HCT116 (cell line): ENCODE results near the gene CAMK1D. TPM values are rescaled to one million over a fixed set of nuclear protein-coding genes. Genes with fewer than 3 reads are reported as not detected.

ENCODE experiments used
- ATAC-seq: fragments of 200-7000 bp; cut with Tn5 transposase; 2 replicates; pipeline ENCODE4 v1.9.1; 2020; ENCODE audit warnings: mild to moderate bottlenecking, moderate library complexity
- BruUV-seq: library from RNA; stranded (reverse); fragments of 400-500 nt; replicated peaks from 2 replicates; lab custom pipeline; 2021; lab: Mats Ljungman, UMichigan
- CTCF ChIA-PET: fragments of 300-600 bp; sonication (Branson Sonifier 250); formaldehyde crosslinking; loops from one replicate; lab custom pipeline; 2021; ENCODE audit warnings: antibody characterized with exemption; lab: Charles Lee
- POLR2A ChIA-PET: fragments of 300-600, 350-600 bp; sonication (Branson Sonifier 250); formaldehyde crosslinking; loops from one replicate; lab custom pipeline; 2021; ENCODE audit warnings: antibody characterized with exemption; lab: Charles Lee
- RAD21 ChIA-PET, 2 experiments: fragments of 300-600 bp; sonication (Branson Sonifier 250); formaldehyde crosslinking; loops; one replicate each; lab custom pipeline; 2023; ENCODE audit warnings: low total read pairs in 2 of 2; ENCODE audit not compliant: uncharacterized antibody in 2 of 2, unreplicated experiment in 2 of 2, low non-redundant PET in 1 of 2; lab: Charles Lee
- DNase-seq: peaks from one replicate; pipeline ENCODE4 v3.0.0-alpha.2; 2010; ENCODE audit warnings: low read depth, low spot score
- H2AFZ ChIP-seq: fragments of 200-600 bp; shearing (Covaris generic), sonication (generic); 2 replicates; pipeline ENCODE4 v1.6.1; 2017; ENCODE audit warnings: low read depth, mixed run types, mixed read lengths, antibody characterized with exemption, low read length; ENCODE audit not compliant: poor library complexity, severe bottlenecking
- H3K27ac ChIP-seq: 2 replicates; pipeline ENCODE4 v1.5.1; 2012; ENCODE audit warnings: low read depth, low read length
- H3K27me3 ChIP-seq: fragments of 200-600 bp; sonication (generic); 2 replicates; pipeline ENCODE4 v1.6.1; 2016; ENCODE audit warnings: mixed run types, low read length, mixed read lengths; ENCODE audit not compliant: insufficient read depth
- H3K36me3 ChIP-seq, 2 experiments: fragments of 200-500 bp in 1 of 2; fragments of 200-600 bp in 1 of 2; sonication (Bioruptor generic) in 1 of 2; sonication (generic) in 1 of 2; 2 replicates each; pipeline versions ENCODE4 v1.5.1 to v1.6.1; 2014 to 2016; ENCODE audit warnings: low read length in 2 of 2, inconsistent platforms in 1 of 2, mixed read lengths in 1 of 2, mixed run types in 1 of 2; ENCODE audit not compliant: insufficient read depth in 2 of 2, control insufficient read depth in 1 of 2
- H3K4me1 ChIP-seq, 2 experiments: fragments of 200-600 bp in 1 of 2; sonication (generic) in 1 of 2; 2 replicates each; pipeline versions ENCODE4 v1.5.1 to v1.6.1; 2012 to 2017; ENCODE audit warnings: low read length in 2 of 2, inconsistent platforms in 1 of 2, mild to moderate bottlenecking in 1 of 2, mixed read lengths in 1 of 2, mixed run types in 1 of 2, moderate library complexity in 1 of 2; ENCODE audit not compliant: insufficient read depth in 2 of 2, control insufficient read depth in 1 of 2
- H3K4me2 ChIP-seq: fragments of 200-600 bp; sonication (generic); 2 replicates; pipeline ENCODE4 v1.6.1; 2017; ENCODE audit warnings: mixed run types, low read length, mixed read lengths
- H3K4me3 ChIP-seq, 2 experiments: fragments of 200-600 bp in 1 of 2; sonication (generic) in 1 of 2; replicated peaks in 1 of 2; 2 replicates each; pipeline ENCODE4 v1.5.1; 2011 to 2016; ENCODE audit warnings: low read length in 2 of 2, control low read depth in 1 of 2, low read depth in 1 of 2, mild to moderate bottlenecking in 1 of 2, mixed read lengths in 1 of 2, mixed run types in 1 of 2
- H3K79me2 ChIP-seq: fragments of 200-600 bp; sonication (generic); 2 replicates; pipeline ENCODE4 v1.6.1; 2017; ENCODE audit warnings: mild to moderate bottlenecking, mixed run types, low read length, moderate library complexity, mixed read lengths; ENCODE audit not compliant: insufficient read depth
- H3K9ac ChIP-seq: fragments of 200-600 bp; sonication (generic); 2 replicates; pipeline ENCODE4 v1.6.1; 2016; ENCODE audit warnings: low read length, mixed read lengths
- H3K9me2 ChIP-seq: fragments of 200-600 bp; sonication (generic), shearing (Covaris generic); 2 replicates; pipeline ENCODE4 v1.6.1; 2017; ENCODE audit warnings: mixed run types, mild to moderate bottlenecking, moderate library complexity; ENCODE audit not compliant: insufficient read depth
- H3K9me3 ChIP-seq, 2 experiments: fragments of 200-500 bp in 1 of 2; fragments of 200-600 bp in 1 of 2; sonication (Bioruptor generic) in 1 of 2; sonication (generic) in 1 of 2; 2 replicates each; pipeline ENCODE4 v1.6.1; 2014 to 2017; ENCODE audit warnings: low read length in 2 of 2, mixed read lengths in 2 of 2, inconsistent platforms in 1 of 2, low read depth in 1 of 2, mild to moderate bottlenecking in 1 of 2, mixed run types in 1 of 2, moderate library complexity in 1 of 2; ENCODE audit not compliant: control insufficient read depth in 1 of 2, insufficient read depth in 1 of 2
- H4K20me1 ChIP-seq: fragments of 200-600 bp; sonication (generic), shearing (Covaris generic); 2 replicates; pipeline ENCODE4 v1.6.1; 2017; ENCODE audit warnings: mixed run types, mild to moderate bottlenecking, moderate library complexity; ENCODE audit not compliant: insufficient read depth
- FOSL1 ChIP-seq: IDR thresholded peaks from 2 replicates; pipeline ENCODE4 v1.6.1; 2012; ENCODE audit warnings: low read depth
- POLR2A ChIP-seq: IDR thresholded peaks from 2 replicates; pipeline ENCODE4 v1.7.0; 2011; ENCODE audit warnings: borderline replicate concordance; ENCODE audit not compliant: insufficient read depth, insufficient read length; ENCODE audit errors: extremely low read depth
- YY1 ChIP-seq: IDR thresholded peaks from 2 replicates; pipeline ENCODE4 v1.6.1; 2011; ENCODE audit warnings: low read length, low read depth, moderate library complexity, mild to moderate bottlenecking; ENCODE audit not compliant: insufficient replicate concordance; ENCODE audit errors: extremely low read depth
- ZFX ChIP-seq: fragments of 450-650 bp; IDR thresholded peaks from 2 replicates; pipeline ENCODE4 v1.6.1; 2017
- intact Hi-C: fragments of 100-400 bp; cut with micrococcal nuclease; formaldehyde crosslinking; loops from 2 replicates; pipeline ENCODE4 v1.10.0; 2022
- total RNA-seq: library from RNA; stranded (reverse); gene quantifications from one replicate; pipeline ENCODE4 v1.2.1, GENCODE V29; 2021; ENCODE audit not compliant: unreplicated experiment
- TF ChIP-seq, protein P1 (sequence below): IDR thresholded peaks from 2 replicates; pipeline ENCODE4 v1.6.1; 2011; ENCODE audit warnings: mild to moderate bottlenecking, low read length, moderate library complexity; ENCODE audit not compliant: insufficient replicate concordance; ENCODE audit errors: extremely low read depth
- TF ChIP-seq, protein P2 (sequence below): IDR thresholded peaks from 2 replicates; pipeline ENCODE4 v1.6.1; 2012
- TF ChIP-seq, protein P3 (sequence below), 3 experiments: fragments of 200-600 bp in 1 of 3; sonication (generic) in 1 of 3; IDR thresholded peaks in 2 of 3; conservative IDR thresholded peaks in 1 of 3; 2 replicates each; pipeline ENCODE4 v1.5.1; 2012 to 2017; ENCODE audit warnings: low read depth in 2 of 3, low read length in 2 of 3, antibody characterized with exemption in 1 of 3, borderline replicate concordance in 1 of 3, control low read depth in 1 of 3, mild to moderate bottlenecking in 1 of 3, mixed read lengths in 1 of 3, mixed run types in 1 of 3, moderate library complexity in 1 of 3; ENCODE audit not compliant: insufficient read depth in 1 of 3

The CAMK1D gene
- total RNA-seq, 1 experiment from 2014 or later, result 9.6 TPM

GRCh38 chr10:12513003-12513365, 163.6 kb downstream of the CAMK1D start:
- Histone ChIP-seq H2AFZ (no peak overlapping the region), H3K36me3 (no peaks in the 10 kb centered on the region), H3K27ac (no peak overlapping the region), H3K9me2 (no peaks in the 10 kb centered on the region), H3K4me3 (no peak overlapping the region), H3K27me3 (no peaks in the 10 kb centered on the region), H3K4me1 (no peaks in the 10 kb centered on the region), H3K4me2 (no peak overlapping the region), H3K9ac (no peak overlapping the region), H3K79me2 (no peaks in the 10 kb centered on the region), H4K20me1 (no peaks in the 10 kb centered on the region), H3K9me3 (no peaks in the 10 kb centered on the region; a peak in 1 of 4 replicates)
- ATAC-seq, result no peak
- ChIA-PET POLR2A (no interaction called here), RAD21 (no interaction called here), CTCF (no interaction called here)
- TF ChIP-seq, protein P1, sequence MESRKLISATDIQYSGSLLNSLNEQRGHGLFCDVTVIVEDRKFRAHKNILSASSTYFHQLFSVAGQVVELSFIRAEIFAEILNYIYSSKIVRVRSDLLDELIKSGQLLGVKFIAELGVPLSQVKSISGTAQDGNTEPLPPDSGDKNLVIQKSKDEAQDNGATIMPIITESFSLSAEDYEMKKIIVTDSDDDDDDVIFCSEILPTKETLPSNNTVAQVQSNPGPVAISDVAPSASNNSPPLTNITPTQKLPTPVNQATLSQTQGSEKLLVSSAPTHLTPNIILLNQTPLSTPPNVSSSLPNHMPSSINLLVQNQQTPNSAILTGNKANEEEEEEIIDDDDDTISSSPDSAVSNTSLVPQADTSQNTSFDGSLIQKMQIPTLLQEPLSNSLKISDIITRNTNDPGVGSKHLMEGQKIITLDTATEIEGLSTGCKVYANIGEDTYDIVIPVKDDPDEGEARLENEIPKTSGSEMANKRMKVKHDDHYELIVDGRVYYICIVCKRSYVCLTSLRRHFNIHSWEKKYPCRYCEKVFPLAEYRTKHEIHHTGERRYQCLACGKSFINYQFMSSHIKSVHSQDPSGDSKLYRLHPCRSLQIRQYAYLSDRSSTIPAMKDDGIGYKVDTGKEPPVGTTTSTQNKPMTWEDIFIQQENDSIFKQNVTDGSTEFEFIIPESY, result no peak
- TF ChIP-seq, protein P2, sequence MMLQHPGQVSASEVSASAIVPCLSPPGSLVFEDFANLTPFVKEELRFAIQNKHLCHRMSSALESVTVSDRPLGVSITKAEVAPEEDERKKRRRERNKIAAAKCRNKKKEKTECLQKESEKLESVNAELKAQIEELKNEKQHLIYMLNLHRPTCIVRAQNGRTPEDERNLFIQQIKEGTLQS, result no peak
- DNase-seq, result no peak
- BruUV-seq, result no TSS peak
- intact Hi-C loops, result no loop called here

- no peak overlapping the region for H2AFZ ChIP-seq
- TF ChIP-seq, protein P3, sequence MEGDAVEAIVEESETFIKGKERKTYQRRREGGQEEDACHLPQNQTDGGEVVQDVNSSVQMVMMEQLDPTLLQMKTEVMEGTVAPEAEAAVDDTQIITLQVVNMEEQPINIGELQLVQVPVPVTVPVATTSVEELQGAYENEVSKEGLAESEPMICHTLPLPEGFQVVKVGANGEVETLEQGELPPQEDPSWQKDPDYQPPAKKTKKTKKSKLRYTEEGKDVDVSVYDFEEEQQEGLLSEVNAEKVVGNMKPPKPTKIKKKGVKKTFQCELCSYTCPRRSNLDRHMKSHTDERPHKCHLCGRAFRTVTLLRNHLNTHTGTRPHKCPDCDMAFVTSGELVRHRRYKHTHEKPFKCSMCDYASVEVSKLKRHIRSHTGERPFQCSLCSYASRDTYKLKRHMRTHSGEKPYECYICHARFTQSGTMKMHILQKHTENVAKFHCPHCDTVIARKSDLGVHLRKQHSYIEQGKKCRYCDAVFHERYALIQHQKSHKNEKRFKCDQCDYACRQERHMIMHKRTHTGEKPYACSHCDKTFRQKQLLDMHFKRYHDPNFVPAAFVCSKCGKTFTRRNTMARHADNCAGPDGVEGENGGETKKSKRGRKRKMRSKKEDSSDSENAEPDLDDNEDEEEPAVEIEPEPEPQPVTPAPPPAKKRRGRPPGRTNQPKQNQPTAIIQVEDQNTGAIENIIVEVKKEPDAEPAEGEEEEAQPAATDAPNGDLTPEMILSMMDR (IDR thresholded peaks at IDR 0.05 in 2 of 3, conservative IDR thresholded peaks at IDR 0.05 in 1 of 3; ENCODE audit: borderline replicate concordance in 1 of 3, insufficient read depth in 1 of 3, low read depth in 2 of 3, low read length in 2 of 3), result no peak
- TF ChIP-seq POLR2A, result no peak
- no peak for TF ChIP-seq FOSL1
- TF ChIP-seq, protein P2, result no peak
- no peak for TF ChIP-seq ZFX
- no peak for TF ChIP-seq YY1
- H3K9me3 ChIP-seq, result no peaks in the 10 kb centered on the region
- H3K27ac ChIP-seq, result no peak overlapping the region
- ATAC-seq (no peak), DNase-seq (no peak)
- ChIA-PET CTCF (no interaction called here), RAD21 (no interaction called here), POLR2A (no interaction called here)
- intact Hi-C loops, result no loop called here
- H3K4me3 ChIP-seq, result no peak overlapping the region
- no peaks in the 10 kb centered on the region for H3K9me2 ChIP-seq
- H3K4me2 ChIP-seq, result no peak overlapping the region
- H3K4me1 ChIP-seq, result no peaks in the 10 kb centered on the region
- H3K27me3 ChIP-seq, result no peaks in the 10 kb centered on the region
- no TSS peak for BruUV-seq
- no peaks in the 10 kb centered on the region for H3K36me3 ChIP-seq
- H3K79me2 ChIP-seq, result no peaks in the 10 kb centered on the region
- no peaks in the 10 kb centered on the region for H4K20me1 ChIP-seq
- H3K9ac ChIP-seq, result no peak overlapping the region
These were observed 164.7 kb downstream of the CAMK1D start for GRCh38 chr10:12513775-12514673.
